SK-MEL-5 (cell line): ENCODE results near the gene TLE3. TPM values are rescaled to one million over a fixed set of nuclear protein-coding genes. Genes with fewer than 3 reads are reported as not detected.
A peak's percentile ranks its signal among the peaks of the same experiment; 100 is the strongest.

Experiments
- DNase-seq: peaks from one replicate; pipeline ENCODE4 v3.0.0-alpha.2; 2016; ENCODE audit warnings: low read depth, low spot score
- in situ Hi-C: cut with HindIII; loops from 2 replicates; pipeline ENCODE4 v1.10.0; 2016; ENCODE audit warnings: low sequenced_read_pairs, high pct_unique_total_duplicates, low pct_unique_long_range_greater_than_20kb
- total RNA-seq: library from RNA; depleted of rRNA; stranded (reverse); fragments of >200 nt; shearing (Covaris generic); gene quantifications from 2 replicates; pipeline ENCODE4 v1.2.3, GENCODE V29; 2014

The TLE3 gene
- total RNA-seq, 1 experiment from 2014 or later, result 6.5 TPM

- DNase-seq, result no peak
- in situ Hi-C loops, result no loop called here
Measured at GRCh38 chr15:70033529-70034140, 64.1 kb downstream of the TLE3 start.

- in situ Hi-C loops, result no loop called here
- no peak for DNase-seq
Measured at GRCh38 chr15:70033109-70033508, 64.6 kb downstream of the TLE3 start.

GRCh38 chr15:70032509-70032908, 65.2 kb downstream of the TLE3 start:
- in situ Hi-C loops, result no loop called here
- no peak for DNase-seq

GRCh38 chr15:70031713-70032112, 66.0 kb downstream of the TLE3 start:
- in situ Hi-C loops, result no loop called here
- DNase-seq, result peak; percentile 7

GRCh38 chr15:70031261-70031660, 66.5 kb downstream of the TLE3 start:
- DNase-seq, result no peak
- in situ Hi-C loops, result no loop called here

GRCh38 chr15:70030851-70031250, 66.9 kb downstream of the TLE3 start:
- DNase-seq, result no peak
- in situ Hi-C loops, result no loop called here

- no peak for DNase-seq
- in situ Hi-C loops, result no loop called here
Measured at GRCh38 chr15:70029297-70029701, 68.4 kb downstream of the TLE3 start.

GRCh38 chr15:70027518-70027917, 70.2 kb downstream of the TLE3 start:
- no peak for DNase-seq
- in situ Hi-C loops, result no loop called here

GRCh38 chr15:70026991-70027390, 70.7 kb downstream of the TLE3 start:
- no peak for DNase-seq
- in situ Hi-C loops, result no loop called here

GRCh38 chr15:70025413-70026296, 72.1 kb downstream of the TLE3 start:
- in situ Hi-C loops, result no loop called here
- DNase-seq, result no peak

- in situ Hi-C loops, result no loop called here
- no peak for DNase-seq
Measured at GRCh38 chr15:70024521-70024920, 73.2 kb downstream of the TLE3 start.

GRCh38 chr15:70023769-70024491, 73.8 kb downstream of the TLE3 start:
- in situ Hi-C loops, result no loop called here
- peak; percentile 8 for DNase-seq

- peak; percentile 13 for DNase-seq
- in situ Hi-C loops, result no loop called here
Measured at GRCh38 chr15:70023064-70023768, 74.5 kb downstream of the TLE3 start.

GRCh38 chr15:70020229-70020628, 77.5 kb downstream of the TLE3 start:
- DNase-seq, result no peak
- in situ Hi-C loops, result no loop called here

- in situ Hi-C loops, result no loop called here
- DNase-seq, result no peak
Measured at GRCh38 chr15:70018646-70019600, 78.8 kb downstream of the TLE3 start.

- in situ Hi-C loops, result no loop called here
- DNase-seq, result no peak
Measured at GRCh38 chr15:70017801-70018200, 79.9 kb downstream of the TLE3 start.

- in situ Hi-C loops, result no loop called here
- DNase-seq, result no peak
Measured at GRCh38 chr15:70017025-70017424, 80.7 kb downstream of the TLE3 start.
